Nephron progenitor cell (in vitro differentiated cells): Measurements from ENCODE around the gene MED7.

Experiments used
- DNase-seq: peaks from one replicate; pipeline ENCODE4 v3.0.0; 2021
- H3K27ac Mint-ChIP-seq: 2 replicates; pipeline ENCODE4 v1.8.0; 2021; ENCODE audit warnings: mild to moderate bottlenecking, moderate library complexity, mixed read lengths
- H3K27me3 Mint-ChIP-seq: 2 replicates; pipeline ENCODE4 v1.8.0; 2021; ENCODE audit warnings: mild to moderate bottlenecking, low read depth, mixed read lengths; ENCODE audit not compliant: poor library complexity
- H3K36me3 Mint-ChIP-seq: 2 replicates; pipeline ENCODE4 v1.8.0; 2021; ENCODE audit warnings: low read depth, mixed read lengths
- H3K4me1 Mint-ChIP-seq: 2 replicates; pipeline ENCODE4 v1.8.0; 2021; ENCODE audit warnings: mixed read lengths
- H3K4me3 Mint-ChIP-seq: 2 replicates; pipeline ENCODE4 v1.8.0; 2021; ENCODE audit warnings: mild to moderate bottlenecking, moderate library complexity, mixed read lengths
- H3K9me3 Mint-ChIP-seq: 2 replicates; pipeline ENCODE4 v1.8.0; 2021; ENCODE audit warnings: mild to moderate bottlenecking, moderate library complexity, mixed read lengths
- TF ChIP-seq, protein P1 (sequence below): fragments of 200-600 bp; sonication (generic); IDR thresholded peaks from 2 replicates; pipeline ENCODE4 v1.5.0; 2021; ENCODE audit warnings: antibody characterized with exemption

The MED7 gene

DNA sequence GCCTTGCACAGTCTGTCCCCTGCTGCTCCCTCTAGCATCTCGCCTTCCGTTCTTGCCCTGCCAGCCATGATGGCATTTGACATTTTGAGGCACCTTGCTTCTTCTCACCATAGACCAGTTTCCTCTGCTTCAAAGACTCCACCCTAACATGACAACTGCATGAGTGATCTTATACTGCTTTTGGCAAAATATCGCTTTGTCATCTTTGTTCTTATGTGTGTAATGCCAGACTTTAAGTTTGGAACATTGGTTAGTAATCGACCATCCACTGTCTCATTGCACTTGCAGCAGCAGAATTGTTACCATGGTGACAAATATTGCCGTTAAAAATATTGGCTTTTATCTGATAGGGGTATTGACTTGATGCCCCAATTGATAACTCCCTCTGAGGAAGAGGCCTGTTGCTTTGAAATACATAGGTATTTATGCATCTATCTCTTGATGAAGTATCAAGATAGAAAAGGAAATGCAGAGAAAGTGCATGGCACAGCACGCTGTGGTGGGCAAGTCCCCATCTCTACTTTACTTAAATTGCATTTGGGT lies 16.6 kb upstream of the MED7 start:
- Mint-ChIP-seq H3K4me3 (no peak overlapping the region), H3K27ac (no peak overlapping the region), H3K9me3 (no peaks in the 10 kb centered on the region), H3K27me3 (peaks cover 3% of the 10 kb centered on the region), H3K36me3 (no peaks in the 10 kb centered on the region), H3K4me1 (no peaks in the 10 kb centered on the region)
- TF ChIP-seq, protein P1, sequence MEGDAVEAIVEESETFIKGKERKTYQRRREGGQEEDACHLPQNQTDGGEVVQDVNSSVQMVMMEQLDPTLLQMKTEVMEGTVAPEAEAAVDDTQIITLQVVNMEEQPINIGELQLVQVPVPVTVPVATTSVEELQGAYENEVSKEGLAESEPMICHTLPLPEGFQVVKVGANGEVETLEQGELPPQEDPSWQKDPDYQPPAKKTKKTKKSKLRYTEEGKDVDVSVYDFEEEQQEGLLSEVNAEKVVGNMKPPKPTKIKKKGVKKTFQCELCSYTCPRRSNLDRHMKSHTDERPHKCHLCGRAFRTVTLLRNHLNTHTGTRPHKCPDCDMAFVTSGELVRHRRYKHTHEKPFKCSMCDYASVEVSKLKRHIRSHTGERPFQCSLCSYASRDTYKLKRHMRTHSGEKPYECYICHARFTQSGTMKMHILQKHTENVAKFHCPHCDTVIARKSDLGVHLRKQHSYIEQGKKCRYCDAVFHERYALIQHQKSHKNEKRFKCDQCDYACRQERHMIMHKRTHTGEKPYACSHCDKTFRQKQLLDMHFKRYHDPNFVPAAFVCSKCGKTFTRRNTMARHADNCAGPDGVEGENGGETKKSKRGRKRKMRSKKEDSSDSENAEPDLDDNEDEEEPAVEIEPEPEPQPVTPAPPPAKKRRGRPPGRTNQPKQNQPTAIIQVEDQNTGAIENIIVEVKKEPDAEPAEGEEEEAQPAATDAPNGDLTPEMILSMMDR: no peak
- DNase-seq: no peak

DNA sequence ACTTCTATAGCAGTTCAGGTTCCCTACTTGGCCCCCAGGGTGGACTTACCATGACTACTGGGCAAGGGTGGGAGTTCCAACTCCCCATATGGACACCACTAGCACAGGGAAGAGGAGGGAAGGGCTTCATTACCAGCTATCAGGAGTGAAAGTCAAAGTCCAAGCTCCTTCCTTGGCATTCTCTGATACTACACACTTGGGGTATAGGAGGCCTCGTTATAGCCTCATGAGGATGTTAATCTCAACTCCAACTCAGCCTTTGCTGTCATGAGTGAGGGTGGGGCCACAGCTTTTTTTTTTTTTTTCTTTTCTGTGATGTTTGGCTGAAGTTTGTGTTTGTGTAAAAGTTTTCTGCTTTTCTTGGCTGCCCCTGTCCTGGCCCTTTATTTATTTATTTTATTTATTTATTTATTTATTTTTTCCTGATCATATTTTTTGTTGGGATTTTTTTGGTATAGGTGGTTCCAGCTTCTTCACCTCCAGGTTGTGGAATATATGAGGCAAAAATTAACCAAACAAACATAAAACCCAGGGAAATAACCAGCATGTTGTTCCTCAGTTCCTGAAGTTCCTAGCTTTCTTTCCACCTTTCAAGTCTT lies 14.7 kb upstream of the MED7 start:
- Mint-ChIP-seq H3K27me3 (peaks cover 3% of the 10 kb centered on the region), H3K36me3 (no peaks in the 10 kb centered on the region), H3K9me3 (no peaks in the 10 kb centered on the region), H3K4me1 (no peaks in the 10 kb centered on the region), H3K27ac (no peak overlapping the region), H3K4me3 (no peak overlapping the region)
- TF ChIP-seq, protein P1: no peak
- DNase-seq: no peak

DNA sequence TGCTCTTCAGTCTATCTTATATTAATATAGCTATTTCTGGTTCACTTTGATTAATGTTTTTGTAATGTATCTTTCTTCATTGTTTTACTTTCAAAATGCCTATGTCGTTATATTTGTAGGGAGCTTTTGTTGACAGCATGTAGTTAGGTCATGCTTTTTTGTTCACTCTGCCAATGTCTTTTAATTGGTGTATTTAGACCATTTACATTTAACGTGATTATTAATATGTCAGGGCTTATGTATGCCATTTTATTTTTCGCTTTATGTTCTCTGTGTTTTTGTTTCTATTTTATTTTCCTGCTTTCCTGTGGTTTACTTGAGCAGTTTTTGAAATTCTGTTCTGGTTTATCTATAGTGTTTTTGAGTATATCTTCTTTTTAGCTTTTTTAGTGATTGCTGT lies 12.6 kb upstream of the MED7 start:
- H3K4me3 Mint-ChIP-seq: no peak overlapping the region

DNA sequence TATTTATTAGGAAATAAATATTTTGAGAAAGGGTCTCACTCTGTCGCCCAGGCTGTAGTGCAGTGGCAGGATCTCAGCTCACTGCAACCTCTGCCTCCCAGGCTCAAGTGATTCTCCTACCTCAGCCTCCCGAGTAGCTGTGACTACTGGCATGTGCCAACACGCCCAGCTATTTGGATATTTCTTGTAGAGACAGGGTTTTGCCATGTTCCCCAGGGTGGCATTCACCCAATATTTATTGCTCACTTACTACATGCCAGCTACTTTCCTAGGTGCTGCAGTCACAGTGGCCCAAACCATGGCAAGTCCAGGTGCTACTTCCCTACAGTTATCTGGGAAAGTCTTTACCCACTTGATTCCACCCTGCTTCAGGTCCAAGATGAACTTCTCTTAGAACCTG lies 8.3 kb upstream of the MED7 start:
- no peak for DNase-seq
- H3K4me1 Mint-ChIP-seq: no peaks in the 10 kb centered on the region
- H3K27me3 Mint-ChIP-seq: peaks cover 10% of the 10 kb centered on the region
- H3K9me3 Mint-ChIP-seq: no peaks in the 10 kb centered on the region
- H3K27ac Mint-ChIP-seq: no peak overlapping the region
- no peaks in the 10 kb centered on the region for H3K36me3 Mint-ChIP-seq
- no peak overlapping the region for H3K4me3 Mint-ChIP-seq
- TF ChIP-seq, protein P1: no peak

More for the DNA sequence above, 12.6 kb upstream of the MED7 start:
- no peak for DNase-seq
- no peaks in the 10 kb centered on the region for H3K36me3 Mint-ChIP-seq
- H3K27me3 Mint-ChIP-seq: peaks cover 7% of the 10 kb centered on the region
- no peaks in the 10 kb centered on the region for H3K4me1 Mint-ChIP-seq
- no peak overlapping the region for H3K27ac Mint-ChIP-seq
- H3K9me3 Mint-ChIP-seq: no peaks in the 10 kb centered on the region
- TF ChIP-seq, protein P1: no peak

DNA sequence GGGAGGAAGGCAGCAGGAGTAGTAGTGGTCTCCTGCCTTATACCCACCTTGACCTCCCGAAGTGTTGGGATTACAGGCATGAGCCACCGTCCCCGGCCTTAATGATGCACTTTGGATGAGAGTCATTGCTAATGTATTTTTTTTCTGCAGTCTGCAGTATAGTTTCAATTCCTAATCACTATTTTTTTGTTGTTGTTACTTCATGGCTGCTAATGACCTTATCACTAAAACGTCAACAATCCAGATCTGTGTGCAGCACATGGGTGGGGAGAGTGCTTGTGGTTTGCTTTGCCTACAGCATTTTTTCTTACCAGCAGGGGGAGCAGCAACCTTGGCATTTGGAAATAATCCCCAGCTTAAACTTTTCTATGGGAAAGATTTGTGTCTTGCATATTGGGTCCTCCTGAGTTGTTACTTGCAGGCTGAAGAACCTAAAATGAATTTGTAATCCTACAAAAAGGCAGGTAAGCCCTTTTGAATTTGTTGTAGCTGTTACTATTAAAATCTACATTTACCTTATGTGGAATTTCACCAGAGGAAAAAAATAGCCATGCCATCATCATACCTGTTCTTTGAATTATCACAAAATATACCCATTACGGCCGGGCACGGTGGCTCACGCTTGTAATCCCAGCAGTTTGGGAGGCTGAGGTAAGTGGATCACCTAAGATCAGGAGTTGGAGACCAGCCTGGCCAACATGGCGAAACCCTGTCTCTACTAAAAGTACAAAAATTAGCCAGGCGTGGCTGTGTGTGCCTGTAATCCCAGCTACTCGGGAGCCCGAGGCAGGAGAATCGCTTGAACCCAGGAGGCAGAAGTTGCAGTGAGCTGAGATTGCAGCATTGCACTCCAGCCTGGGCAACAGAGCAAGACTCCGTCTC lies 6.3 kb upstream of the MED7 start:
- Mint-ChIP-seq H3K36me3 (peaks cover 2% of the 10 kb centered on the region), H3K4me3 (no peak overlapping the region), H3K9me3 (peaks cover 3% of the 10 kb centered on the region), H3K27ac (no peak overlapping the region), H3K4me1 (no peaks in the 10 kb centered on the region), H3K27me3 (peaks cover 13% of the 10 kb centered on the region)
- DNase-seq: peak; percentile 73
- TF ChIP-seq, protein P1: peak; percentile 83
